ENCODE measurements around the gene PVALB.

DNA sequence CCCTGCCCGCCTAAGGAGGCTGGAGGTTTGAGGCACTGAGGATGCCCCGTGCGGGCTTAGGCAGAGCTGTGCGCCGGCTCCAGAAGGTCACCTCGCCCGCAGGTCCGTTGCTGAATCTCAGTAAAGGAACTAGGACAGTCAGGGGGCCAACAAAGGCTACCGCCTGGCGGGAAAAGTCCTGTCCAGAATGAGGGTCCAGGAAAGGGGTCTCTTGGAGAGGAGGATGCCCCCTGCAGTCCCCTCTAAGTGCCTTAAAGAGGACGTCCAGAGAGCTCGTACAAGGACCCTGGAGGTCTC lies 548 bp downstream of the PVALB start:
- TF ChIP-seq, protein P1, sequence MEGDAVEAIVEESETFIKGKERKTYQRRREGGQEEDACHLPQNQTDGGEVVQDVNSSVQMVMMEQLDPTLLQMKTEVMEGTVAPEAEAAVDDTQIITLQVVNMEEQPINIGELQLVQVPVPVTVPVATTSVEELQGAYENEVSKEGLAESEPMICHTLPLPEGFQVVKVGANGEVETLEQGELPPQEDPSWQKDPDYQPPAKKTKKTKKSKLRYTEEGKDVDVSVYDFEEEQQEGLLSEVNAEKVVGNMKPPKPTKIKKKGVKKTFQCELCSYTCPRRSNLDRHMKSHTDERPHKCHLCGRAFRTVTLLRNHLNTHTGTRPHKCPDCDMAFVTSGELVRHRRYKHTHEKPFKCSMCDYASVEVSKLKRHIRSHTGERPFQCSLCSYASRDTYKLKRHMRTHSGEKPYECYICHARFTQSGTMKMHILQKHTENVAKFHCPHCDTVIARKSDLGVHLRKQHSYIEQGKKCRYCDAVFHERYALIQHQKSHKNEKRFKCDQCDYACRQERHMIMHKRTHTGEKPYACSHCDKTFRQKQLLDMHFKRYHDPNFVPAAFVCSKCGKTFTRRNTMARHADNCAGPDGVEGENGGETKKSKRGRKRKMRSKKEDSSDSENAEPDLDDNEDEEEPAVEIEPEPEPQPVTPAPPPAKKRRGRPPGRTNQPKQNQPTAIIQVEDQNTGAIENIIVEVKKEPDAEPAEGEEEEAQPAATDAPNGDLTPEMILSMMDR (conservative IDR thresholded peaks at IDR 0.05) = no peak
- TF ChIP-seq ZFX (IDR thresholded peaks at IDR 0.05) = no peak

Data from C4-2B (cell line).